Uterus (tissue), 4 donors: ENCODE measurements around the gene SERP1. TPM values are rescaled to one million over a fixed set of nuclear protein-coding genes. Genes with fewer than 3 reads are reported as not detected.

ENCODE experiments used
- DNase-seq, 2 donors: peaks; one replicate each; pipeline ENCODE4 v3.0.0-alpha.2; 2019 to 2020
- H3K27ac ChIP-seq, 2 donors: fragments of 200-600 bp; sonication (generic); 1 replicate in 1 of 2; 2 replicates in 1 of 2; pipeline ENCODE4 v1.5.1; 2016 to 2018
- H3K27me3 ChIP-seq, 2 donors: fragments of 200-600 bp; sonication (generic); one replicate each; pipeline ENCODE4 v1.5.1; 2018 to 2019; ENCODE audit warnings: control low read depth in 1 of 2
- H3K36me3 ChIP-seq, 2 donors: fragments of 200-600 bp; sonication (generic); one replicate each; pipeline ENCODE4 v1.5.1; 2019; ENCODE audit warnings: control low read depth in 1 of 2
- H3K4me1 ChIP-seq, 2 donors: fragments of 200-600 bp; sonication (generic); one replicate each; pipeline ENCODE4 v1.5.1; 2018 to 2019; ENCODE audit warnings: control low read depth in 1 of 2
- H3K4me3 ChIP-seq, 2 donors: fragments of 200-600 bp; sonication (generic); 1 replicate in 1 of 2; 2 replicates in 1 of 2; pipeline ENCODE4 v1.5.1; 2018 to 2019; ENCODE audit warnings: mild to moderate bottlenecking in 1 of 2
- H3K9me3 ChIP-seq, 2 donors: fragments of 200-600 bp; sonication (generic); one replicate each; pipeline ENCODE4 v1.5.1; 2019; ENCODE audit warnings: control low read depth in 1 of 2
- POLR2A ChIP-seq, 2 donors: fragments of 450-650 bp; IDR thresholded peaks; one replicate each; pipeline ENCODE4 v1.6.1; 2016; ENCODE audit warnings: antibody characterized with exemption in 2 of 2, mild to moderate bottlenecking in 1 of 2, moderate library complexity in 1 of 2
- intact Hi-C: fragments of 100-400 bp; cut with DNase I; formaldehyde crosslinking; loops from one replicate; pipeline ENCODE4 v1.15.1; 2023; ENCODE audit warnings: low total_unique reads
- total RNA-seq, 4 donors: library from RNA; depleted of rRNA in 3 of 4; stranded (reverse); fragments of >200 nt in 3 of 4; gene quantifications; one replicate each; pipeline versions ENCODE4 v1.1.0 to v1.2.4, GENCODE V29; 2014 to 2023
- TF ChIP-seq, protein P1 (sequence below), 4 experiments: fragments of 200-600 bp in 2 of 4; fragments of 450-650 bp in 2 of 4; sonication (generic) in 2 of 4; IDR thresholded peaks; one replicate each; pipeline ENCODE4 v1.5.1; 2016 to 2019; ENCODE audit warnings: antibody characterized with exemption in 4 of 4, mild to moderate bottlenecking in 2 of 4, moderate library complexity in 1 of 4
- donor health status: DM: yes; HTN: yes; CAD: no.

SERP1 gene
- total RNA-seq, 4 donors from 2014 or later, result 77.4 to 151 (median 83.8) TPM

DNA sequence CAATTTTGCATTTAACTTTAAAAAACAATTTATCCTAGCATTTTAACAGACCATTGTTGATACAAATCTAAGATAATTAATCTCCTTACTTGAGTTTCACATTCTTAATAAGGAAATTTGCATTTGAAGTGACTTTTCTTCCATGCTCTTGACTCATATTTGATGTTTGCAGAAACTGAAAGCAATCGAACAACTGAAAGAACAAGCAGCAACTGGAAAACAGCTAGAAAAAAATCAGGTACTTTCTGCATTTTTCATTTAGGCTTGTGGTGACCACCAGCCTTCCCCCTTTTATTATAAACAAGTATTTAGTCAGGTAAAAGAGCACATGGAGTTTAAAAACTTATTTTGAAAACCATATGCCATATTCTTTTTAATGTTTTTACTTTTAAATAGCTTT is 36.7 kb upstream of the SERP1 start:
- TF ChIP-seq, protein P1, sequence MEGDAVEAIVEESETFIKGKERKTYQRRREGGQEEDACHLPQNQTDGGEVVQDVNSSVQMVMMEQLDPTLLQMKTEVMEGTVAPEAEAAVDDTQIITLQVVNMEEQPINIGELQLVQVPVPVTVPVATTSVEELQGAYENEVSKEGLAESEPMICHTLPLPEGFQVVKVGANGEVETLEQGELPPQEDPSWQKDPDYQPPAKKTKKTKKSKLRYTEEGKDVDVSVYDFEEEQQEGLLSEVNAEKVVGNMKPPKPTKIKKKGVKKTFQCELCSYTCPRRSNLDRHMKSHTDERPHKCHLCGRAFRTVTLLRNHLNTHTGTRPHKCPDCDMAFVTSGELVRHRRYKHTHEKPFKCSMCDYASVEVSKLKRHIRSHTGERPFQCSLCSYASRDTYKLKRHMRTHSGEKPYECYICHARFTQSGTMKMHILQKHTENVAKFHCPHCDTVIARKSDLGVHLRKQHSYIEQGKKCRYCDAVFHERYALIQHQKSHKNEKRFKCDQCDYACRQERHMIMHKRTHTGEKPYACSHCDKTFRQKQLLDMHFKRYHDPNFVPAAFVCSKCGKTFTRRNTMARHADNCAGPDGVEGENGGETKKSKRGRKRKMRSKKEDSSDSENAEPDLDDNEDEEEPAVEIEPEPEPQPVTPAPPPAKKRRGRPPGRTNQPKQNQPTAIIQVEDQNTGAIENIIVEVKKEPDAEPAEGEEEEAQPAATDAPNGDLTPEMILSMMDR (IDR thresholded peaks at IDR 0.05), result no peak
- TF ChIP-seq POLR2A (IDR thresholded peaks at IDR 0.05), result no peak
- no peaks in the 10 kb centered on the region for H3K27me3 ChIP-seq
- H3K9me3 ChIP-seq, result no peaks in the 10 kb centered on the region
- intact Hi-C loops, result no loop called here
- no peak for DNase-seq
- H3K4me1 ChIP-seq, result no peaks in the 10 kb centered on the region
- H3K27ac ChIP-seq, result no peak overlapping the region
- no peak overlapping the region for H3K4me3 ChIP-seq
- no peaks in the 10 kb centered on the region for H3K36me3 ChIP-seq

DNA sequence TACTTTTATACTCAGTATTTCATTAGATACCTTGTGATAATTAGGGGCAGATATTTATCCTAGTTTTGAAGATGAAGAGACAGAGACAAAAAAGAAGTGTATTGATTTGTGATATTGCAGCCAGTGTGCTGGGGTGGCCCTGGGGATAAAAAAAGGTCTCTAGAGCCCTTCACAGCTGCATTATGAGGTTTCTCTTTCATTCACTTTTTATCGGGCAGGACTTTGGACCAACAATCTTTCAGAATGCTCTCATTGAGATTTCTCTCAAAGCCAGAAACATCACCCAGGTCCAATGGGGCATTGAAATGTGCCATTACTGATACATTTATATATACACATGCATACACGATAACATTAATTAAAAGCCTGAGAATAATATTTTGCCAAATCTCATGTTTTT is 36.3 kb upstream of the SERP1 start:
- no peak overlapping the region for H3K4me3 ChIP-seq
- DNase-seq, result no peak
- H3K4me1 ChIP-seq, result no peaks in the 10 kb centered on the region
- H3K9me3 ChIP-seq, result no peaks in the 10 kb centered on the region
- no peak for TF ChIP-seq POLR2A (IDR thresholded peaks at IDR 0.05)
- TF ChIP-seq, protein P1 (IDR thresholded peaks at IDR 0.05), result no peak
- intact Hi-C loops, result no loop called here
- H3K27ac ChIP-seq, result no peak overlapping the region
- H3K27me3 ChIP-seq, result no peaks in the 10 kb centered on the region
- H3K36me3 ChIP-seq, result no peaks in the 10 kb centered on the region

DNA sequence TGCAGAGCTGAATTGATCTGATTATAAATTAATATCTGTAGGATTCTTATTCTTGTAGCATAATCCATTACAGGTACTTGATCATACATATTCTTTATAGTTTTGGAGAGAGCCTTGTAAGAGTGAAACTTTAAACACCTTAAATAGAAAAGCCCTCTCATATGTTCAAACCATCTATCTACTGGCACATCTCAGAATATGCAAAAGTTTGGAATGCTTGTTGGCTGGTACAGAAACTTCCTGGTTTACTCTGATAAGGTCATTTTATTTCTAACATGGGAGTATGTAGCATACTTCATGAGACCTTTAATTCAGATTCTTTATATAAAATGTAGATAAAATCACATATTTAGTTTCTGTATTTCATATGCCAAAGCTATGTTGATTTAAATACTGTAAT is 34.9 kb upstream of the SERP1 start:
- no peaks in the 10 kb centered on the region for H3K27me3 ChIP-seq
- no peak for TF ChIP-seq POLR2A (IDR thresholded peaks at IDR 0.05)
- TF ChIP-seq, protein P1 (IDR thresholded peaks at IDR 0.05), result no peak
- H3K9me3 ChIP-seq, result no peaks in the 10 kb centered on the region
- no peaks in the 10 kb centered on the region for H3K4me1 ChIP-seq
- H3K4me3 ChIP-seq, result no peak overlapping the region
- intact Hi-C loops, result no loop called here
- DNase-seq, result no peak
- no peaks in the 10 kb centered on the region for H3K36me3 ChIP-seq
- H3K27ac ChIP-seq, result no peak overlapping the region

DNA sequence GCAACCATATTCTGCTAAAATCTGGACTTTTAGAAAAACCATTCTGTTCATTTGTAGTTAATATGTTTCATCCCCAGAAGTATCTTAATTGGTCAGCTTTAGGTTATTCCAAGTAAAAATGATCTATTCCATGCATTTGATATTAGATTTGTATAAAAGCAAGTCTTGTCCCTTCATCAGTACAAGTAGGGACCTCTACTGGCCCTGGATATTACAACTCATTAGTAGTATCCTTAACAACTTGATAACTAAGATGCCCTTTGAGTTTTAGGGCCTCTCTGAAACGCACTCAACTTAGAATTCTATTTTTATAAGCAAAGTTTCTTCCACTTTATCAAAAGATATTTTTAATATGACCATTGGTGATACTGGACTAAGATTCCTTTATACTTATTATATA is 31.6 kb upstream of the SERP1 start:
- Histone ChIP-seq H3K36me3 (no peaks in the 10 kb centered on the region), H3K27me3 (no peaks in the 10 kb centered on the region), H3K9me3 (no peaks in the 10 kb centered on the region), H3K4me1 (no peaks in the 10 kb centered on the region), H3K4me3 (no peak overlapping the region), H3K27ac (no peak overlapping the region)
- no peak for TF ChIP-seq POLR2A (IDR thresholded peaks at IDR 0.05)
- TF ChIP-seq, protein P1 (IDR thresholded peaks at IDR 0.05), result no peak
- intact Hi-C loops, result no loop called here
- no peak for DNase-seq

DNA sequence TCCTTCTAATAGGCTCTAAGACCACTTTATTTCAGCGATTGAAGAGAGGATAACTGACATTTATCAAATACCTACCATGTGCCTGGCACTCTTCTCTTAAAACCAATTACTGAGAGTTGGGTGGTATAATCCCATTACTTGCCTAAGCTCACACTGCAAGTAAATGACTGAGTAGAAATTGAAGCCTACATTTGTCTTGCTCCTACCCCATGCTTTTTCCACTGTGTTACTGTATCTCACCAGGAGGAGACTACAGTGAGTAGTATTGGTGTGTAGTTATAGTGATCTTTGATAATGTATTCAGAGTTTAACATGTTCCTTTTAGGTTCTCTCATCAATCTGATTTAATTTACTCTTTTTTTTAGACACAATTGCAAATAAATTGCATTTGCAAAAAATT is 21.0 kb upstream of the SERP1 start:
- no peaks in the 10 kb centered on the region for H3K9me3 ChIP-seq
- no peak overlapping the region for H3K27ac ChIP-seq
- intact Hi-C loops, result no loop called here
- H3K36me3 ChIP-seq, result no peaks in the 10 kb centered on the region
- no peak for DNase-seq
- no peaks in the 10 kb centered on the region for H3K27me3 ChIP-seq
- no peak for TF ChIP-seq POLR2A (IDR thresholded peaks at IDR 0.05)
- TF ChIP-seq, protein P1 (IDR thresholded peaks at IDR 0.05), result no peak
- H3K4me3 ChIP-seq, result no peak overlapping the region
- H3K4me1 ChIP-seq, result no peaks in the 10 kb centered on the region
